ENCODE results near the gene GJA9.
A peak's percentile ranks its signal among the peaks of the same experiment; 100 is the strongest.
"Not testable (repeated sequence)": the region's sequence is repeated elsewhere in the genome, so short reads cannot be mapped to it uniquely, and the experiment has no call there.

The GJA9 gene

DNA sequence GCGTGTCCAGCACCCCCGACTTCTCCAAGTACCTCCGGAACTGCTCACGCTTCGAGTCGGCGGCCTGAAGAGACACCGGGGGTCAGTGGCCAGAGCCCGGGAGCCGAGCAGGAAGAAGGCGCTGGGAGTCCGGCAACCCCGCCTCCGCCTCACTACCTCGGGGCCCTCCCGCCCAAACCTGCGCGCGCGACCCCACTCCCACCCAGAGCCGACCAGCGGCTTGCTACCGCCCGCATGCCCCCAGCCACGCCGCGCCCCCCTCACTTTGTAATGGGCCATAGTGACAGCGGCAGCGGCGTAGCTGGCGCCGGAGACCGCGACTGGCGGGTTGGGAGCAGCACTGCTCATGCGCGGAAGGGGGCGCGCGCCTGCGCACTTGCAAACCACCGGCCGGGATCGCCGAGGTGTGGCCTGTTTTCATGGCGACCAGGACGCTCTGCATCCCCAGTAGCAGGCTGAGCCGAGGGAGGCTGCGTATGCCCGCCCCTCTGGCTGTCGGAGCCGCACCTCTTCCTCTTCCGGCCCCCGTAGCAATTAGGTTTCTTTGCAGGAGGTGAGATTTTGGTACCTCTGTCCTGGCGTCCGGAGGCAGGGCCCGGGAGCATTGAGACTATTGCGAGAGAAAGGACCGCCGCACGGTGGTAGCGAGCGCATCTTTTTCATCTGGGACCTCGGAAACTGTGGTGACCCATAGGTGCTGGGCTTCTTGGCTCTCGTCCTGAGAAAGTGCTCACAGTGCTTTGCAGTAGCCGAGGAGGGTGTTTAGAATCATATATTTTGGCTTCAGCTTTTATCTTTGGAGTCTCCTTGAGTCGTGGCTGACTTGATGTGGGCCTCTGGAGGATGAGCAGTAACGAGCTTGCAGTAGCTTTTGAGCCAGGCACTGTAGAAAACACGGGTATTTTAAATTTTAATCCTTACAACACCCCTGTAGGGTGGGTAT is 8.1 kb downstream of the GJA9 start, which contains the start of gene MYCBP:
TSS of gene MYCBP (minus strand) at position 322 of the 943 bp plus-strand sequence. CDS start at position 279, 43 bp downstream.
- DNase-seq: peak; percentile 94 to 95

DNA sequence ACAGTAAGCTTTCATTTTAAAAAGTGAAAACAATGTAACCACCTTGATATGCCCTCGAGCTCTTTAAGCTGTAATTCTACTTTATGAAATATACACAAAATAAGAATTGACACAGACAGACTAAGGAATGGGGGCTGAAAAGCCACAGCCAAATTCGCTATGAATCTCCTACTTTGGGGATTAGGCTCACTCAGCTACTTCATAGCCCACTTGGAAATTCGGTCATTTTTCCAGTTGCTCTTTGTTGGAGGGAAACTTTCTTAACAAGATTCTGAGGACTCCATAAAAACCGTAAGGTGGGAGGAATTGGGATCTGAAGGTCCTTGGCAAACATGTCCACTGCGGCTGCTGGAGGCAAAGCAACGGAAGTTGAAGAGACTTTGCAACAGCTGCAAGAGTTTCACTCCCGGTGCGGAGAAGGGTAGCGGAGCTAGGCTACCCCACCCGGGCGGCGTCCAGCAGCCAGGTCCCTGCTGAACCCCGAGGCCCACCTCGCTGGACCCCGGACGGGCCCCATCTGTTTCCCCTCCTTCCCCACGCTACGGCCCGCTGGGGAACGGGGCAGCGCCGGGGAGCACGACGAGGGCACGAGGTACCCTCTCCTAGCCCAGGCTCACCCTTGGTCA is 8.9 kb downstream of the GJA9 start:
- DNase-seq: peak; percentile 5 to 27

DNA sequence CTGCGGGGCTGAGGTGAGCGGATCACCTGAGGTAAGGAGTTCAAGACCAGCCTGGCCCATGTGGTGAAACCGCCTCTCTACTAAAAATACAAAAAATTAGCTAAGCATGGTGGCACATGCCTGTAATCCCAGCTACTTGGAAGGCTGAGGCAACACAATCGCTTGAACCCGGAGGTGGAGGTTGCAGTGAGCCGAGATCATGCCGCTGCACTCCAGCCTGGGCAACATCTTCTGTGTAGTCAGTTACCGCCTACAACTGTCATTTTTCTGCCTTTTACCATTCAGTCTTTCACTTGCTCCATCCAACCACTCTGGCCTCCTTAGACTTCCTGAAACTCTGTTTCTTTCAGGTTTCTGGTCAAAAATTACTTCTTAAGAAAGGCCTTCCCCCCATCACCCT is 10.4 kb downstream of the GJA9 start:
- no peak for DNase-seq

DNA sequence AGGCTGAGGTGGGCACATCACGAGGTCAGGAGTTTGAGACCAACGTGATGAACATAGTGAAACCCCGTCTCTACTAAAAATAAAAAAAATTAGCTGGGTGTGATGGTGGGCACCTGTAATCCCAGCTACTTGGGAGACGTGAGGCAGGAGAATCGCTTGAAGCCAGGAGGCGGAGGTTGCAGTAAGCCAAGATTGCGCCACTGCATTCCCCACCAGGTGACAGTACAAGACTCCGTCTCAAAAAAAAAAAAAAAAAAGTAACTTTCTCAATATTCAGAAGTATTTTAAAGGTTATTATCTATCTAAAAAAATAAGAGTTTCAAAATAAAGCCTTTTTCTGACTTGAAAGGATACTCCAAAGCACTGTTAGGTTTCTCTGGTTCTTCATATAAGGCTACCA is 14.2 kb downstream of the GJA9 start:
- no peak for DNase-seq

DNA sequence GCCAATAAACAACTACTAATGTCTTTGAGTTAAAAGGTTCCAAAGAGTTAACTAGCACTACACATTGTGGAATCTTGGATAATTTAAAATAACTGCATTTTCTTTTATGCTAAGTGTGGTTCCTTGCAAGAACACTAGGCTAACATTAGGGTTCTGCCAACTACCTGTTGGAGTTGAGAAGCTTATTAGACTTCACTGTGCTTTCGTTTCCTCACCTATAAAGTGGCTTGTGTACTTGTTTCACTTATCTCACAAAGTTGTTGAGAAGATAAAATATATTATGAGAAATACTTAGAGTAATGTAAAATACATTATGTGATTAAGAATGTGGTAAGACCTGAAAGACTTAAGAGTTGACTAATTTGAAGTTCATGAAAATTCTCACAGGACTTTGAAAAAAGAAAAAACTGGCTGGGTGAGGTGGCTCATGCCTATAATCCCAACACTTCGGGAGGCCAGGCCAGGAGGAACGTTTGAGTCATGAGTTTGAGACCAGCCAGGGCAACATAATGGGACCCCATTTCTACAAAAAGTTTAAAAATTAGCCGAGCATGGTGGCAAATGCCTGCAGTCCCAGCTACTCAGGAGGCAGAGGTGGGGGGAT is 16.2 kb downstream of the GJA9 start:
- DNase-seq: no peak

DNA sequence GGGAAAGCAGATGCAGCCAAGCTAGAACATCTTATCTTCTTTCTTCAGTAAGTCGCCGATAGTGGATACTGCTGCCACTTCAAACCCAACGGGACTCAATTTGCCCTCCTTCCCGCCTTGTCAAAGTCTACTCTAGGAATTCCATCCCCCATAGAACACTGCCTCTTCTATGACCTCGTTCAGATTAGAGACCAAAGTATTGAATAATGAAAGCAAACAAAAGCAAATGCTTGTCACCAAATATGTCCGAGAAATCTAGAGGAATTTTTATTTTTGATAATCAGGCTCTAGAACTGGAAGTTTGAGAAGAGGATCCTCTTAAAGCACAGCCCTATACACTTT is 21.0 kb downstream of the GJA9 start:
- no peak for DNase-seq

DNA sequence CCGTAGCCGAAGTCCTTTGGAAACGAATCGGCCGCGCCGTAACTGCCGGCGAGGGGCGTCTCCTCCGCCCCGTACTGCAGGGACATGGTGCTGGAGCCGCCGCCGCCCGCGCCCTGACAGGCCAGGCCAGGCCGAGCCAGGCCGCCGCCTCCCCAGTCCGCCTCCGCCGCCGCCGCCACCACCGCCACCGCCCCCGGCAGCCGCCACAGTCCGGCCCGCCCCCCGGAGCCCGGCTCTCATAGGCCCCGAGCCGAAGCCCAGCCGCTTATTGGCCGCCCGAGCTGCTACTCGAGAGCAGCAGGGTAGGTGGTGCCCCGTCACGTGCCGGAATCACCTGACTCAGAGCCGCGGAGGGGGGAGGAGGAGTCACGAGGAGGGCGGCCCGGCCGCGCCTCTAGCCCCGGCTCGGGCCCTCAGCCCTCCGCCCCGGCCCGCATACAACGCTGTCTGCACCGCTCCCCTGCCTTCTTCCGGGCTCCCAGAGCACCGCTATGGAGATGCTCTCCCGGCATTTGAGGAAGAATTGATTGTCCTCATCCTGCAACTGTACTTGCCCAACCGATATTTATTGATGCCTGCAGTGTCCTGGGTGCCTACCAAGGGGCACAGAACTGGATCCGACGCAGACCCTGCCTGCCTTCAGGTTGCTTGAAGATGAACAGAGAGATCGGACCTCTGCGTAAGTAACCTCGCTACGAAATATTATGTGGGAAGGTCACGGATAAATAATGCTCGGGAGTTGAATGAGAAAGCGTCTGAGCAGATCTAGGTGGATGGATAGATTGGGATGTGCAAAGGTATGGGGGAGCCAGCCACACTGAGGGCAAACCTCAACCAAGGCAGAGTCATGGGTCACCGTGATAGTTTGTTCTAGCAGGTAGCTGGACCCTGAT is 21.6 kb downstream of the GJA9 start, which contains the start of gene RRAGC:
TSS of gene RRAGC (minus strand) at position 212 of the 893 bp plus-strand sequence. CDS start at position 86, 126 bp downstream.
- DNase-seq: peak; percentile 97

DNA sequence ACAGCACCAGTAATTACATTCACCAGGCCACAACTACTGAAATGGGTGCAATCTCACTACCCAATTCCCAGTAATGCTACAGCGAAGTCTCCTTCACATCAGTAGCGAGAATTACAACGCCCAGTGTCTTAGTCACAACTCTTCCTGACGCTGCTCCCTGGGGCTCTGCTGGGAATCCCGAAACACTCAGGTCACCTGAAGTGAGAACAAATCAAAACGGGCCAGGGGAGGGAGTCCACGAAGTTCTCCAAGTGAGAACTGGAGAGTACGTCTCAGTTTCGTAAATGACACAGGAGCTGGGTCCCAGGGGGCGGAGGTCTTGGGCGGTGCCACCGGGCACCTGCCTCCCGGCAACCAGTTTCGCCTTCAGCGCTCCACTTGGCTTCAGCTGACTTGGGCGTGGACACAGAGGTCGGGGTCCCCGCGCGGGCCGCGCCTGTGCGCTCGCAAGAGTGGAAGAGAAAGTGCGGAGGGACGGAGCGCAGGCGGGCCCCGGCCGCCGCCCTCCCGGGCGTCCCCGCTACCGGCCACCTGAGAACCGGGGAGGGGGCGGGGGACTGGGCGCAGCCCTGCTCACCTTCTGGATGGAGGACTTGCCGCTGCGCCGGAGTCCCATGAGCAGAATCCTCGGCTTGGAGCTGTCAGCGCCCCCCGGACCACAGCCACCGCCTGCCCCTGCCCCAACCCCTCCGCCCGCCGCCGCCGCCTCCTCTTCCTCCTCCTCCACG is 22.4 kb downstream of the GJA9 start:
- peak; percentile 32 to 42 for DNase-seq

DNA sequence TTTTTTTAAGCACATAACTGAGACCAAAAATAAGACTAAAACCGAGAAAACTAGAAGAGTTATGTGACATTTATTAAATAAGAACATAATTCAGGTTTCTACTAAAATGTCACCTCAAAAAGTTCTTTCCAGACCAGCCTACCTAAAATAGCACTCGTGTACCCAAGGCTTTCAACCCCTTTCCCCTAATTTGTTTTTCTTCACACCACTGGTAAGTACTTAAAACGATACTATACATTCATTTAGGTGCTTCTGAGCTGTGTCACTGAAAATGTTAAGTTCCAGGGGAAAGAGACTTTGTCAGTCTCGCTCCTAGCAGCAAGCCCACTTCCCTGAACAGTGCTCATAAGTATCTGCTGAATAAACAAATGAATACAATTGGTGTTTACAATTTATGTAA is 28.6 kb downstream of the GJA9 start:
- DNase-seq: no peak

DNA sequence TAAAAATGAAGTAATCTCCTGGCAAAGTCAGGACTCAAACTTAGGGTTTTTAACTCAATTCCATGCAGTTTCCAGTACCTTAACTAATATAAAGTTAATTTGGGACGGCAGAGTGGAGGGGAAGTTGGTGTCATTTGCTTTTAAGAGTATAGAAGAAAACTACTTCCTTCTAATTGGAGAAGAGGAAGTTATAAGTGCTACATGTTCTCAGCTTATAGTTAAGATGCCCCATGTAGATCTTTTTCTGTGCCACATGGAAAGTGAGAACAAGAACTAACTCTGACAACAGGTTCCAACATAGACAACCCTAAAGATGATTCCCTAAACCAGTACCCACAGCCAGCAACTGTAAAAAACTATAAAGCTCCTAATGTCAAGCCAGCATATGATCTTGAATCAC is 33.3 kb downstream of the GJA9 start:
- DNase-seq: no peak

DNA sequence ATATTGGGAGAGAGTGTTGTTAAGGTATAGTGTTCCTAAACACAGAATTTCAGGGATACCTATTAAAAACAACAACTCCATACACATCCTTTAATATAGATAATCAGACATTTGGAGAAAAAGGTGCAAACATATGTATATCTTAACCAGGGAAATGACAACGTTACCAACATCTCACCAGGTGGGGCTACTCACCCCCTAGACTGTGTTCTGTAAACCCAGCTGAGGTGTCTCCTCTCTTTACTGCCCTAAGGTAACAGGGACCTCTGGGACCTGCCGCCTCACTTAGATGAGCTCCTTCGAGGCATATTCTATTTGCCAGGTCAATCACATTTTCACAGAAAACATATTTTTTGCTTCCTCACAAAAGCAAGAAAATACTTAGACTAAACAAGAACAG is 35.2 kb downstream of the GJA9 start:
- DNase-seq: no peak

DNA sequence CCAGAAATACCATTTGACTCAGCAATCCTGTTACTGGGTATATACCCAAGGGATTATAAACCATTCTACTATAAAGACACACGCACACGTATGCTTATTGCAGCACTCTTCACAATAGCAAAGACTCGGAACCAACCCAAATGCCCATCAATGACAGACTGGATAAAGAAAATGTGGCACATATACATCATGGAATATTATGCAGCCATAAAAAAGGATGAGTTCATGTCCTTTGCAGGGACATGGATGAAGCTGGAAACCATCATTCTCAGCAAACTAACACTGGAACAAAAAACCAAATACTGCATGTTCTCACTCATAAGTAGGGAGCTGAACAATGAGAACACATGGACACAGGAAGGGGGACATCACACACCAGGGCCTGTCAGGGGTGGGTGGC is 36.3 kb downstream of the GJA9 start:
- not testable (repeated sequence) for DNase-seq

DNA sequence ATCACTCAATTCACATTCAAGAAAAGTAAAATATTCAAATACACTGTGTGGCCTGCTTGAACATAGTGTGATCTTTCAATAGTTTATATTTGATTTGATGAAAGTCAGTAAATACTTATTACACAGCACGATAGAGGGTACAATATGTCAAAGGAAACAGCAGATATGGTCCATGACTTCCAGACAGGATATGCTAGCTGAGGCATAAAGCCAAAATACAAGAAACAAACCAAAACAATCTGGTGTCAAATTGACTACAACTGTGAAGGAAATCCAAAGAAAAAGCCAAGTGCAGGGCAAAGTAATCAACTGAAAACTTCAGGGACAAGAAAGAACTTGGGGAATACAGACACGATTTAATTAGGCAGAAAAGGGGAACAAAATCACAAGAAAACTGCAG is 41.1 kb downstream of the GJA9 start:
- no peak for DNase-seq

DNA sequence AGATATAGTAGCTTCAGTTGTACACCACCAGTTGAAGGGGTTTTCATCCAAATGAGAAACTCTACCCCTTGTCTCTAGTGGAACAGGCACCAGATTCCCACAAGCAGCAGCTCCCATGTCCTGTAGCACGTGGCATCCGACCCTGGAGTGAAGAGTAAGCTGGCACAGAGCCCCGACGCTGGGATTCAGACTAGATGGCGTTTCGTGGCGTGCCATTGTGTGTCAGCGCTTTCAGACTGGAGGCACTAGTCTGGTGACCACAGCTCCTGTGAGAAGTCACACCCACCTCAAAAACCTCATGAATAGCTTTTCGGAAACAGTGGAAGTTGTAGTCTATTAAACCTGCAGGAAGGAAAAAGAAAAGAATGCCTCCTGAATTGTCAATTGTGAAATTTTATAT is 42.0 kb downstream of the GJA9 start:
- DNase-seq: no peak

DNA sequence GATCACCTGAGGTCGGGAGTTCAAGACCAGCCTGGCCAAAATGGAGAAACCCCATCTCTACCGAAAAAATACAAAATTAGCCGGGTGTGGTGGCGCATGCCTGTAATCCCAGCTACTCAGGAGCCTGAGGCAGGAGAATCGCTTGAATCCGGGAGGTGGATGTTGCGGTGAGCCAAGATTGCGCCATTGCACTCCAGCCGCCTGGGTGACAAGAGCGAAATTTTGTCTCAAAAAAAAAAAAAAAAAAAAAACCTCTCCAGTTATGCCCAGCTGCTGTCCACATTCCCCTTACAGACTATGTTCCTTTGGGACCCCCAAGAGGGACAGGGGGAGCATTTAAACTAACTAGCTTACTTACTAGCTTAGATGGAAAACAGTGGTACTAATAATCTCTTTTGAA is 45.1 kb downstream of the GJA9 start:
- DNase-seq: not testable (repeated sequence)

DNA sequence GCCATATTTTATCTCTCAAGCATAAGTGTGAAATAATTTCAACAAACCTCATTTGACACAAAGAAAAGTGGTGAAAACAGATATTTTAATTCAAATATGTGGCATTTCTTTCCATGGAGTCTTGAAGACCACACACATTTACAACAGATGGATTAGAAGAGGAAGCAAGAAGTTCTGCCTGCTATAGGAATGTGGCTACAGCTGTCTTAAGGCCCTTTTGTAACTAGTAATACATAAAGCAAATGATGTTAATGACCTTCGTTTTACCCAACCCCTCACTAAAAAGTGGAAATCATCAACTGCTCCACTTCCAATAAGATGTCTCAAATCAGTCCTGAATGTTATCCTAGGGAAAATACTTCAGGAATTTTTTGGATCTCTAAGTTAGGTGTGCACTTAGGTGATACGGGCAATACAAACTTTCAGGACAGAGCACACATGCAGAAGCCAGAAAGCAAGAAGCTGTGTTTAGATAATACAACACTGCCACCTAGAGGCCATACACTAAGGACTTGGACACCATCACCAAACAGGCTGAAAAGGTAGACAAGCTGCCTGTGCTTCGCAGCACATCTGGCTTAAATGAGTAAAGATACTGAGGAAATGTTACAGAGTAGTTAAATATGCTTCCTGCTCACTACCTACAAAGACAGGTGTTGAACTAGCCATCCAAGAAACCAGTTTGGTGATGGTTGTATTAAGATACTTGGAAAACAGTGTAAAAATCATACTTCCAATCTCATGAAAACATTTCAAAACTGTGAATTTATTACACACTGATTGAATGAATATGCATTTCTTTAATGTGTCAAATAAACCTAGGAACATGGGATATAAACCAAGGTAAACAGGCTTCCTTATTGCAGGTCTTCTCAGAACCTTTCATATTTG is 46.2 kb downstream of the GJA9 start:
- DNase-seq: peak; percentile 40 to 61

DNA sequence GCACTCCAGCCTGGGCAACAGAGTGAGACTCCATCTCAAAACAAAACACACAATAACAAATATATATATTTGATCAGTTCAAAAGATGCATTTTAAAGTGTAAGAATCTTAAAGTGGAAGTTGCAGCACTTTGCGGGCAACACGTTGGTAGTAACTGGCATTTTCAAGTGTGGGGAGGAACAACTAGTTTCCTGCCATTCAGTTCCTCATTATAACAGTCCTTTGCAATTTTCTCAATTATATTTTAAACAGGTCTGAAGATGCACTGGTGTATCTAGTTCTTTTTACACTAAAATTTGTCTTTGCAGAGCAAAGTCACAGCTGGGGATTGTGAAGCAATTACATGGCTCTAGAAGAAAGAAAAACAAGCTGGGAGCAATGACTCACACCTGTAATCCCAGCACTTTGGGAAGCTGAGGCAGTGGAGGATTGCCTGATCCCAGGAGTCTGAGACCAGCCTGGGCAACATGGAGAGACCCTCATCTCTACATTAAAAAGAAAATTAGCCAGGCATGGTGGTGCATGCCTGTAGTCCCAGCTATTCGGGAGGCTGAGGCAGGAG is 47.1 kb downstream of the GJA9 start:
- DNase-seq: no peak

DNA sequence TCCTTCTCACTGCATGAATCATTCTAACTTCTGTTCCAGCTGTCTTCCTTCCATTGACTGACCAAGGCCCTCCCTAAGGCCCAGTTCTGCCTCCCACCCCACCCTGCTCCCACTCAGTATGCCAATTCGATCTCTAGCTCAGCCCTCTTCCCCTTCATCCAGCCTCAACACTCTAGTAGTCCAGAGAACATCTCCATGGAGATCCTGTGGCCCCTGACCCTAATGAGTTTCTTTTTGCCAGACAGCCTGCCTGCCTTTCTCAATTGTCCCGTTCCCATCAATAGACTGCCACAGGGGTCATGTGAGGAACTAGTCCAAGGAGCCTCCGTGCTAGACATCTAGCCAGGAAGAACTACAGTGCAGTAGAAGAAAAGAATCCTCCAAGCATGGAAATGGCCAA is 48.2 kb downstream of the GJA9 start:
- no peak for DNase-seq

DNA sequence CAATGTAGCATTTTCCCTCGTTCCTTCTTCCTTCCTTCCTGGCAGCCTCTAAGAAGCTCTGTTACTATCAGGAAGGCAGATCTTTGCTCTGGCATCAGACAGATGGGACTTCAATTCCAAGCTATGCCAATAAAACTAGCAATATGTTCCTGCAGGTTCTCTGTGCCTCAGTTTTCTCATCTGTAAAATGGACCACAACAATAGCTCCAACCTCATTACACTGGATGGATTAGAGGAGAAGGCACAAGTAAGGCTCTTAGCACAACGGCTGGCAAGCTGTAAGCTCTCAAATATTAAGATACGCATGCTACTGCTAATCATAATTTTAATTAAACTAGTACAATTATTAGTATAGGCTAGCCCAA is 49.0 kb downstream of the GJA9 start:
- DNase-seq: no peak

DNA sequence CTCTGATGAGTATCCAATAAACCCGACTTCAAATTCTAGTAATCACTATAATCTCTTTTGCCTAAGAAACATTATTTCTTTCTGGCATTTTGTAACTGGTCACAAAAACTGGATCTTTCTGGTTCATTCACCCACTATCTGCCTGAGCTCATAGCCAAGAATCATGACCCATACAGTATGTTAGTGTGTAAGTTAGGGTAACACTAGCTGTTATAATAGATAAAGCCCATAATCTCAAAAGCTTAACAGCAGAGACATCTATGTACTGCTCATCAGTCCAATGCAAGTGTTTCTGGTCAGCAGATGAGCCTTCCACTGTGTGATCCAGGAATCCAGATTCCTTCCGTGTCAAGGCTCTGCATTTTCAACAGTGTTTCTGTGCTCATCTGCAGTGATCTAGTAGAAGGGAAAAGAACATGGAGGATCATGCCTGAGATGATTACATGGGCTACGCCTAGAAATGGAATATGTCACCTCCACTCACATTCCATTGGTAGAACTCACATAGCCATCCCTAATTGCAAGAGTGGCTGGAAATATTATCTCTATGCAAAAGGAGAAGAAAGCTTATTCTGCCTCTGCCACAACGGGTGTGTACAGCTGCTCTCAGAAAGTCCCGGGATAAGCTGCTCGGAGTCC is 49.5 kb downstream of the GJA9 start:
- DNase-seq: no peak

Data from activated CD4-positive, alpha-beta T cell treated with anti-CD3 and anti-CD28 coated beads for 4 hours (primary cell).